ENCODE measurements around the gene FIBCD1. TPM values are rescaled to one million over a fixed set of nuclear protein-coding genes. Genes with fewer than 3 reads are reported as not detected.

FIBCD1 gene
- total and polyA plus RNA-seq, 2 of the 8 experiments (the other 6 are each of a cell fraction or from before 2014, with no cell fraction given), result 6.1 to 8.8 TPM

DNA sequence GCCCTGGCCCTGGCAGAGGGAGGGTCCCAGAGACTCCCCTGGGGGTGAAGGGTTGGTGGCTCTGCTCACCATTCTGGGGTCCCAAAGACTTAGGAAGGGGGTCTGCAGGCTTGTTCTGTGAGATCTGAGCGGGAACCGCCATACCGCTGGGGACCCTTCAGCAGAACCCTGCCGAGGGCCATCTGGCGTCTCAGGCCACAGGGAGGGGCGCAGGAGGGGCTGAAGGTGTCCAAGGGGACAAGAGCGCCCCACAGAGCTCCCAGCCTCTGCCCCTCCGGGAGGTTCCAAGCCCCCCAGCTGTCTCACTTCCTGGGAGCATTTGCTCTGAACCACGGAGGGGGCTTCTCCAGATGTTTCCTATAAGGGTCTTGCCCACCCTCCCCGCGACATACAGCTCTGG lies 4.8 kb downstream of the FIBCD1 start:
- Histone ChIP-seq H3K4me3 (ENCODE audit: extremely low read depth in 1 of 4, insufficient read depth in 2 of 4, low read depth in 3 of 4, low read length in 4 of 4) (no peak overlapping the region), H3K14ac (ENCODE audit: insufficient read length) (no peak overlapping the region), H3K4me2 (ENCODE audit: insufficient read depth in 1 of 2, low read depth in 2 of 2, low read length in 2 of 2) (no peak overlapping the region), H3K18ac (ENCODE audit: extremely low read depth, low read length) (no peak overlapping the region; the same call in 1 of the 2 replicates), H3K27ac (ENCODE audit: low read depth, low read length) (no peak overlapping the region), H4K8ac (ENCODE audit: extremely low read depth, insufficient read depth, low read length) (no peak overlapping the region), H2BK5ac (ENCODE audit: low read depth, low read length) (no peak overlapping the region), H2BK20ac (ENCODE audit: low read length) (no peak overlapping the region), H3K23ac (ENCODE audit: insufficient read length) (no peak overlapping the region), H3K79me2 (ENCODE audit: control insufficient read depth in 1 of 2, insufficient read depth in 2 of 2, low read length in 2 of 2) (no peaks in the 10 kb centered on the region), H3K9ac (replicated peaks in 1 of 4; ENCODE audit: extremely low read depth in 1 of 4, low read depth in 3 of 4, low read length in 3 of 4) (no peak overlapping the region), H3K56ac (replicated peaks; ENCODE audit: insufficient read length, low read depth, low read length) (no peak overlapping the region), H4K91ac (replicated peaks; ENCODE audit: insufficient read length, low read length) (no peak overlapping the region), H2BK120ac (replicated peaks; ENCODE audit: low read depth, low read length) (no peak overlapping the region), H3K4ac (replicated peaks; ENCODE audit: insufficient read length, low read depth, low read length) (no peak overlapping the region), H3K36me3 (ENCODE audit: control insufficient read depth in 2 of 4, insufficient read depth in 4 of 4, low read length in 3 of 4) (no peaks in the 10 kb centered on the region), H2AFZ (ENCODE audit: low read length) (no peak overlapping the region), H2BK12ac (ENCODE audit: low read depth, low read length) (peak overlapping the region; percentile 39; the same call in 1 of the 2 replicates), H2BK15ac (ENCODE audit: low read length) (no peak overlapping the region; the same call in 1 of the 2 replicates), H3K4me1 (replicated peaks in 1 of 4; ENCODE audit: control insufficient read depth in 3 of 4, insufficient read depth in 4 of 4, low read length in 3 of 4) (peaks cover 8 to 47% (median 29%) of the 10 kb centered on the region in 4 experiments), H4K5ac (ENCODE audit: insufficient read length, low read depth, low read length) (no peak overlapping the region), H3K23me2 (ENCODE audit: low read depth, low read length) (peaks cover 8% of the 10 kb centered on the region; the same call in 1 of the 2 replicates), H2AK5ac (ENCODE audit: low read depth, low read length) (no peak overlapping the region), H3K27me3 (replicated peaks in 1 of 4; ENCODE audit: control insufficient read depth in 3 of 4, extremely low read depth in 1 of 4, insufficient read depth in 3 of 4, low read length in 3 of 4) (peaks cover 11 to 21% (median 18%) of the 10 kb centered on the region in 4 experiments), H3K79me1 (ENCODE audit: low read depth, low read length) (no peaks in the 10 kb centered on the region), H3K9me3 (ENCODE audit: insufficient read depth in 2 of 2, low read depth in 1 of 2, low read length in 1 of 2) (no peaks in the 10 kb centered on the region), H4K20me1 (replicated peaks in 1 of 2; ENCODE audit: control insufficient read depth in 1 of 2, insufficient read depth in 2 of 2, low read length in 2 of 2) (peaks cover 0 to 2% of the 10 kb centered on the region in 2 experiments)
- no peak for DNase-seq (ENCODE audit: low read depth in 1 of 2, low spot score in 2 of 2)
- CTCF ChIA-PET (ENCODE audit: partially characterized antibody), result interaction anchor here (1.0 to 7.8 kb wide), 12 partner anchors 10 to 162 kb away, joined by 3 to 38 read pairs (median 8); no protein-coding TSS in a partner anchor
- POLR2A ChIA-PET (ENCODE audit: partially characterized antibody), result interaction anchor here (1.2 to 1.5 kb wide), 3 partner anchors 20 to 34 kb away, joined by 3 to 5 read pairs (median 3); no protein-coding TSS in a partner anchor
- 89% methylated on average over 8 of the region's 11 CpGs; no CpG with 5 or more reads in 1 of the 2 experiments for WGBS, 2 experiments (ENCODE audit: extremely low coverage in 1 of 2, insufficient coverage in 1 of 2, insufficient read length in 1 of 2, insufficient replicate concordance in 2 of 2, low coverage in 1 of 2, low lambda C conversion rate in 2 of 2, missing lambda C conversion rate in 1 of 2)
- FAIRE-seq, result no peak
- no peak for TF ChIP-seq RFX5 (IDR thresholded peaks at IDR 0.05; ENCODE audit: borderline replicate concordance, low read depth, low read length)
- TF ChIP-seq SUZ12 (IDR thresholded peaks at IDR 0.05; ENCODE audit: low read length), result no peak
- no peak for TF ChIP-seq CEBPB (IDR thresholded peaks at IDR 0.05; ENCODE audit: low read depth, low read length)
- TF ChIP-seq HDAC2 (IDR thresholded peaks at IDR 0.05; ENCODE audit: borderline replicate concordance in 1 of 2, low read depth in 2 of 2, low read length in 2 of 2), result no peak
- no peak for TF ChIP-seq FOSL1 (IDR thresholded peaks at IDR 0.05; ENCODE audit: insufficient read depth, low read depth, low read length)
- no peak for TF ChIP-seq SIX5 (IDR thresholded peaks at IDR 0.05; ENCODE audit: low read depth, low read length)
- TF ChIP-seq, protein P1, sequence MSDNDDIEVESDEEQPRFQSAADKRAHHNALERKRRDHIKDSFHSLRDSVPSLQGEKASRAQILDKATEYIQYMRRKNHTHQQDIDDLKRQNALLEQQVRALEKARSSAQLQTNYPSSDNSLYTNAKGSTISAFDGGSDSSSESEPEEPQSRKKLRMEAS (IDR thresholded peaks at IDR 0.05), result no peak
- no peak for TF ChIP-seq YY1 (IDR thresholded peaks at IDR 0.05; ENCODE audit: low read depth, low read length)
- TF ChIP-seq ATF3 (IDR thresholded peaks at IDR 0.05; ENCODE audit: insufficient read depth, low read depth, low read length), result no peak
- no peak for TF ChIP-seq KDM5A (IDR thresholded peaks at IDR 0.05; ENCODE audit: low read length)
- TF ChIP-seq CBX5 (IDR thresholded peaks at IDR 0.05; ENCODE audit: low read depth, low read length), result no peak
- TF ChIP-seq GTF2F1 (IDR thresholded peaks at IDR 0.05; ENCODE audit: borderline replicate concordance, low read depth, low read length), result no peak
